ENCODE data around the gene OSGEP.
"Not testable (repeated sequence)": the region's sequence is repeated elsewhere in the genome, so short reads cannot be mapped to it uniquely, and the experiment has no call there.

Gene OSGEP

GRCh38 chr14:20458031-20458789, 3.6 kb upstream of the OSGEP start:
- no peak for DNase-seq
- Histone ChIP-seq H3K27ac (no peak overlapping the region), H3K9me3 (ENCODE audit: severe bottlenecking) (no peaks in the 10 kb centered on the region), H3K27me3 (ENCODE audit: insufficient read depth, low read depth, severe bottlenecking) (no peaks in the 10 kb centered on the region), H3K36me3 (peaks cover 56% of the 10 kb centered on the region), H3K4me3 (ENCODE audit: low read depth, low read length) (no peak overlapping the region)
- no peak for TF ChIP-seq CTCF (IDR thresholded peaks at IDR 0.05; ENCODE audit: low read depth, low read length)

GRCh38 chr14:20456971-20457370, 2.4 kb upstream of the OSGEP start:
- H3K36me3 ChIP-seq: peaks cover 68% of the 10 kb centered on the region
- no peak overlapping the region for H3K4me3 ChIP-seq (ENCODE audit: low read depth, low read length)
- H3K27me3 ChIP-seq (ENCODE audit: insufficient read depth, low read depth, severe bottlenecking): no peaks in the 10 kb centered on the region
- no peak overlapping the region for H3K27ac ChIP-seq
- H3K9me3 ChIP-seq (ENCODE audit: severe bottlenecking): no peaks in the 10 kb centered on the region
- TF ChIP-seq CTCF (IDR thresholded peaks at IDR 0.05; ENCODE audit: low read depth, low read length): no peak
- DNase-seq: no peak

GRCh38 chr14:20455355-20456300, 1.0 kb upstream of the OSGEP start:
- Histone ChIP-seq H3K9me3 (ENCODE audit: severe bottlenecking) (no peaks in the 10 kb centered on the region), H3K27ac (peak overlapping the region; percentile 98), H3K4me3 (ENCODE audit: low read depth, low read length) (peak overlapping the region; percentile 89), H3K27me3 (ENCODE audit: insufficient read depth, low read depth, severe bottlenecking) (no peaks in the 10 kb centered on the region), H3K36me3 (peaks cover 81% of the 10 kb centered on the region)
- TF ChIP-seq CTCF (IDR thresholded peaks at IDR 0.05; ENCODE audit: low read depth, low read length): no peak
- peak; percentile 83 for DNase-seq

- H3K27me3 ChIP-seq (ENCODE audit: insufficient read depth, low read depth, severe bottlenecking); H3K27ac ChIP-seq; H3K9me3 ChIP-seq (ENCODE audit: severe bottlenecking); H3K4me3 ChIP-seq (ENCODE audit: low read depth, low read length); DNase-seq: not testable (repeated sequence)
- peaks cover 81% of the 10 kb centered on the region for H3K36me3 ChIP-seq
Observed at GRCh38 chr14:20452831-20453230, 1.8 kb downstream of the OSGEP start.

GRCh38 chr14:20446889-20447288, 7.7 kb downstream of the OSGEP start:
- no peak for TF ChIP-seq CTCF (IDR thresholded peaks at IDR 0.05; ENCODE audit: low read depth, low read length)
- DNase-seq: no peak

GRCh38 chr14:20443650-20444049, 11.0 kb downstream of the OSGEP start:
- not testable (repeated sequence) for DNase-seq; H3K27me3 ChIP-seq (ENCODE audit: insufficient read depth, low read depth, severe bottlenecking); H3K9me3 ChIP-seq (ENCODE audit: severe bottlenecking); H3K4me3 ChIP-seq (ENCODE audit: low read depth, low read length); H3K27ac ChIP-seq
- peaks cover 45% of the 10 kb centered on the region for H3K36me3 ChIP-seq

More at GRCh38 chr14:20446889-20447288, 7.7 kb downstream of the OSGEP start:
- no peak overlapping the region for H3K4me3 ChIP-seq (ENCODE audit: low read depth, low read length)
- peak overlapping the region; percentile 41 for H3K27ac ChIP-seq
- no peaks in the 10 kb centered on the region for H3K9me3 ChIP-seq (ENCODE audit: severe bottlenecking)
- H3K36me3 ChIP-seq: peaks cover 77% of the 10 kb centered on the region
- no peaks in the 10 kb centered on the region for H3K27me3 ChIP-seq (ENCODE audit: insufficient read depth, low read depth, severe bottlenecking)
